Esophagus squamous epithelium (tissue), 5 donors: ENCODE measurements around the gene RAD9B. TPM values are rescaled to one million over a fixed set of nuclear protein-coding genes. Genes with fewer than 3 reads are reported as not detected.
A peak's percentile ranks its signal among the peaks of the same experiment; 100 is the strongest.
"Not testable (repeated sequence)": the region's sequence is repeated elsewhere in the genome, so short reads cannot be mapped to it uniquely, and the experiment has no call there.

Source experiments
- DNase-seq: peaks from one replicate; lab custom pipeline; 2025; lab: John Stamatoyannopoulos, UW
- H3K27ac ChIP-seq, 4 donors: fragments of 200-600 bp; sonication (generic); one replicate each; pipeline ENCODE4 v1.5.1; 2016 to 2019; ENCODE audit warnings: mild to moderate bottlenecking in 1 of 4
- H3K27me3 ChIP-seq, 4 donors: fragments of 200-600 bp; sonication (generic); 1 replicate in 3 of 4; 2 replicates in 1 of 4; pipeline versions ENCODE4 v1.5.1 to v1.6.0; 2017 to 2021; ENCODE audit warnings: antibody characterized with exemption in 1 of 4
- H3K36me3 ChIP-seq, 3 donors: fragments of 200-600 bp; sonication (generic); one replicate each; pipeline ENCODE4 v1.5.1; 2016 to 2019
- H3K4me1 ChIP-seq, 3 donors: fragments of 200-600 bp; sonication (generic); one replicate each; pipeline ENCODE4 v1.5.1; 2017 to 2019
- H3K4me3 ChIP-seq, 4 donors: fragments of 200-600 bp; sonication (generic); 1 replicate in 3 of 4; 2 replicates in 1 of 4; pipeline ENCODE4 v1.5.1; 2016 to 2019; ENCODE audit warnings: mild to moderate bottlenecking in 2 of 4, moderate library complexity in 1 of 4
- H3K9me3 ChIP-seq, 3 donors: fragments of 200-600 bp; sonication (generic); one replicate each; pipeline ENCODE4 v1.5.1; 2016 to 2019
- POLR2A ChIP-seq, 4 donors: fragments of 450-650 bp; IDR thresholded peaks; one replicate each; pipeline ENCODE4 v1.6.1; 2017; ENCODE audit warnings: antibody characterized with exemption in 4 of 4, mild to moderate bottlenecking in 4 of 4, moderate library complexity in 3 of 4
- WGBS, 2 donors: methylation state at CpG; one replicate each; pipeline ENCODE4 v1.1.5; 2018; 5-methylcytosine and 5-hydroxymethylcytosine counted together
- intact Hi-C: fragments of 100-400 bp; cut with DNase I; formaldehyde crosslinking; loops from one replicate; pipeline ENCODE4 v1.15.0; 2022
- total RNA-seq, 4 donors: library from RNA; depleted of rRNA; stranded (reverse); fragments of >200 nt; gene quantifications; one replicate each; pipeline ENCODE4 v1.1.0, GENCODE V29; 2016
- TF ChIP-seq, protein P1 (sequence below), 6 experiments: fragments of 450-650 bp in 4 of 6; fragments of 200-600 bp in 2 of 6; sonication (generic) in 2 of 6; IDR thresholded peaks; one replicate each; pipeline ENCODE4 v1.5.1; 2016 to 2019; ENCODE audit warnings: antibody characterized with exemption in 6 of 6, mild to moderate bottlenecking in 4 of 6, moderate library complexity in 4 of 6
- donor health status: DM: yes; HTN: yes; CAD: no.

The RAD9B gene
- total RNA-seq, 4 donors from 2014 or later, result 0.23 to 0.76 (median 0.40) TPM; not detected in 1

DNA sequence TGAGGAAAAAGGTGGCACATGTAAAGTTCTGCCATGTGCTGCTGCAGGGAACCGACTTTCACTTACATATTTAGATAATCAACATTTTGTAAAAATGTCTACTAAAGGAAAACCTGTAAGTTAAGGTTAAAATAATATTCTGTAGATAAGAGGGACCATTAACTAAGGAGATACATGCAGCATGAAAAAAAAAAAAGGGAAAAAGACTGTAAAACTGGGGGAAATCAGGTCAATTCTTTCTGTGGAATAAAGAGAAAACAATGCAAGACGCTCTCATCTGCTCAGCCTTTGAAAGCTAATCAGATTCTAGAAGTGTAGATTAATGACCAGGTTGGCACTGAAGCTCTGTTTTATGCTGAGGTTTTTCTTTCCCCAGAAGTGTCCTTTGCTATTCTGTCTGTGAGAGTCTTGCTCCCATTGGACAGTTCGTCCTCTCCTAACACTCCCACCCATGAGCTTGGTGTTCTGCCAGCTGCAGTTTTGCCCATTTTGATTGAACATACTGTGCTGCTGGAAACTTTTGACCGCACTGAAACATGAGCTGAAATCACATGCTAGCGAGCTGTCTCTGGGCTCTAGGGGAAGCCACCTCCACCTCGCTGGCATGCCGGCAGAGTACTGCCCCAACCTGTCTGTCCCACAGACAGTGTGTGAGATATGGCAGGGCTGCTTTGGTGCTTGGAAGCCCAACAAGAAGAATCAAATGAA is 41.3 kb downstream of the RAD9B start:
- WGBS, 2 donors, result 15 to 27% methylated on average over 4 to 7 of the region's 7 CpGs

DNA sequence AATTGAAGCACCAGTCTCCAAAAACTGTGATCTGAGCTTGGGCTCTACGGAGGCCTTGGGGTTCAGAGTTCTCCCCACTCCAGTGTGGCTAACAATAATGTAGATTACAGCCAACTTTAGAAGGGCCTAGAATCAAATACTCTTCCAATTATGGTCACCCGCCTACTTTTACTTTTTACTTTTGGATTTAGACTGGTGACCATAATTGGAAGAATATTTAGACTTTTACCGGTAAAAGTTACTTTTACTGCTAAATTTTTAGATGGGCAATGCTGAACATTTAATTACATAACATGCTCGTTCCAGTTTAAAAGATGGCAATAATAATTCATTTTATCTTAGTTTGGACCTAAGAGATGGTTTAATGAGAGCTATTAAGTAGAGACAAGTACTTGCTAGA is 41.8 kb downstream of the RAD9B start:
- Histone ChIP-seq H3K9me3 (no peaks in the 10 kb centered on the region), H3K27me3 (no peaks in the 10 kb centered on the region), H3K4me3 (peak overlapping the region in 1 of 4 donors; percentile 12), H3K36me3 (peaks cover 0 to 24% (median 0%) of the 10 kb centered on the region in 3 donors), H3K27ac (peak overlapping the region; percentile 77 to 91 (median 89)), H3K4me1 (peaks cover 44 to 94% (median 58%) of the 10 kb centered on the region in 3 donors)
- DNase-seq, result no peak
- intact Hi-C loops, result no loop called here
- TF ChIP-seq POLR2A (IDR thresholded peaks at IDR 0.05), result no peak
- TF ChIP-seq, protein P1, sequence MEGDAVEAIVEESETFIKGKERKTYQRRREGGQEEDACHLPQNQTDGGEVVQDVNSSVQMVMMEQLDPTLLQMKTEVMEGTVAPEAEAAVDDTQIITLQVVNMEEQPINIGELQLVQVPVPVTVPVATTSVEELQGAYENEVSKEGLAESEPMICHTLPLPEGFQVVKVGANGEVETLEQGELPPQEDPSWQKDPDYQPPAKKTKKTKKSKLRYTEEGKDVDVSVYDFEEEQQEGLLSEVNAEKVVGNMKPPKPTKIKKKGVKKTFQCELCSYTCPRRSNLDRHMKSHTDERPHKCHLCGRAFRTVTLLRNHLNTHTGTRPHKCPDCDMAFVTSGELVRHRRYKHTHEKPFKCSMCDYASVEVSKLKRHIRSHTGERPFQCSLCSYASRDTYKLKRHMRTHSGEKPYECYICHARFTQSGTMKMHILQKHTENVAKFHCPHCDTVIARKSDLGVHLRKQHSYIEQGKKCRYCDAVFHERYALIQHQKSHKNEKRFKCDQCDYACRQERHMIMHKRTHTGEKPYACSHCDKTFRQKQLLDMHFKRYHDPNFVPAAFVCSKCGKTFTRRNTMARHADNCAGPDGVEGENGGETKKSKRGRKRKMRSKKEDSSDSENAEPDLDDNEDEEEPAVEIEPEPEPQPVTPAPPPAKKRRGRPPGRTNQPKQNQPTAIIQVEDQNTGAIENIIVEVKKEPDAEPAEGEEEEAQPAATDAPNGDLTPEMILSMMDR (IDR thresholded peaks at IDR 0.05), result no peak
- WGBS, 2 donors, result 46 to 53% methylated on average over 4 of the region's 4 CpGs

More for the DNA sequence above, 41.3 kb downstream of the RAD9B start:
- Histone ChIP-seq H3K27me3 (no peaks in the 10 kb centered on the region), H3K36me3 (peaks cover 0 to 24% (median 0%) of the 10 kb centered on the region in 3 donors), H3K27ac (peak overlapping the region; percentile 77 to 91 (median 89)), H3K4me1 (peaks cover 47 to 94% (median 59%) of the 10 kb centered on the region in 3 donors), H3K4me3 (peak overlapping the region in 3 of 4 donors; percentile 3 to 12 (median 8)), H3K9me3 (no peaks in the 10 kb centered on the region)
- intact Hi-C loops, result no loop called here
- peak; percentile 28 for DNase-seq
- TF ChIP-seq, protein P1 (IDR thresholded peaks at IDR 0.05), result no peak
- TF ChIP-seq POLR2A (IDR thresholded peaks at IDR 0.05), result no peak

DNA sequence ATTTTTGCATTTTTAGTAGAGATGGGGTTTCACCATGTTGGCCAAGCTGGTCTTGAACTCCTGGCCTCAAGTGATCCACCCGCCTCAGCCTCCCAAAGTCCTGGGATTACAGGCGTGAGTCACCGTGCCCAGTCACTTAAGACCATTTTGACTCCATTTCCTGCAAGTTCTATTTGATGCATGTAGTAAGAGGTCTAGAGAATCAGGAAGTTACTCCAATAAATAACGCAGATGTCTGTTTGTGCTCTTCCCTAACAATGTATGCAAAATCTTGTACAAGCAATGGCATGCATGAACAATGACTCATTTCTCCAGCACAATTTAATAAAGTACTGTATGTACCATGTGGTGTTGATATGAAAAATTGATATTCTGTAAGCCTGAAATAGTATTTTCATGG is 43.1 kb downstream of the RAD9B start:
- WGBS, 2 donors, result 34 to 67% methylated on average over 4 of the region's 4 CpGs
- DNase-seq, H3K4me3 ChIP-seq, intact Hi-C loops, H3K9me3 ChIP-seq, H3K27me3 ChIP-seq: not testable (repeated sequence)
- H3K4me1 ChIP-seq, result peaks cover 44 to 93% (median 60%) of the 10 kb centered on the region in 3 donors
- peak overlapping the region; percentile 77 to 91 (median 89) for H3K27ac ChIP-seq
- H3K36me3 ChIP-seq, result peaks cover 0 to 31% (median 0%) of the 10 kb centered on the region in 3 donors

DNA sequence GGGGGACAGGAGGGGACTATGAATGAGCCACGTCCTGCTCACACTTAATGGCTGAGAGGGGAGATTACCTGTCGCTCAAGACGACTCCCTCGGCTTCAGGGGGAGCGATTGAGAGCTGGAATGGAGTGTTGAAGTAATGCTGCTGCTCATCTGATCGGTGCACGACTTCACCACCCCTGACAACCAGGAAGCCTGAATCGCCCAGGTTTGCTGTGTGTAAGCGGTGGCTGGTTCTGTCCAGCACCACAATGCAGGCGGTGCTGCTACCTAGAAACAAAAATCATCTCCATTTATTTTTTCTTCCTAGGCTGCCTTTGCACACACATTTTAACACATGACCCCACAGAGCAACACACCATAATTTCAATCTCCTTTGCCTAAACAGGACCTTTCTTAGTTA is 43.7 kb downstream of the RAD9B start:
- TF ChIP-seq, protein P1 (IDR thresholded peaks at IDR 0.05), result no peak
- TF ChIP-seq POLR2A (IDR thresholded peaks at IDR 0.05), result no peak
- peak overlapping the region; percentile 76 to 91 (median 89) for H3K27ac ChIP-seq
- WGBS, 2 donors, result 51 to 60% methylated on average over 10 of the region's 10 CpGs
- H3K36me3 ChIP-seq, result peaks cover 0 to 36% (median 0%) of the 10 kb centered on the region in 3 donors
- intact Hi-C loops, result no loop called here
- peaks cover 44 to 91% (median 60%) of the 10 kb centered on the region in 3 donors for H3K4me1 ChIP-seq
- DNase-seq, result no peak
- H3K27me3 ChIP-seq, result no peaks in the 10 kb centered on the region
- H3K9me3 ChIP-seq, result no peaks in the 10 kb centered on the region
- H3K4me3 ChIP-seq, result no peak overlapping the region

DNA sequence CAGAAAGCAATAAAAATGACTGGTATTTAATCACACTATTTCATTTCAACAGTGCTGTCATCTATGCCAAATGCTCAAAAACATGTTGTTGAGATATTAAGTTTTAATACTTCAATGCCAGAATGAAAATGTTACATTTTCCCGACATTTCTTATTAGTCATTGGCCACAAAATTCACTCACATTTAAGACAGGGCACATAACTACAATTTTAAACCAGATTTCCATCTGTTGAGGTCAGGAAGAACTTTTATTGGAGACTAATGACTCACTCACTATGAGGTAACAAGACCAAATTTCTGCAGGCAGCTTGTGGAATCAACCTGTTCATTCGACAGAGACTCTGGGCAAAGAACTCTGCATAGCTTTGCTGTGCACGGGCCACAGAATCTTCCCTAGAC is 44.2 kb downstream of the RAD9B start:
- no peaks in the 10 kb centered on the region for H3K27me3 ChIP-seq
- no peak for DNase-seq
- H3K9me3 ChIP-seq, result no peaks in the 10 kb centered on the region
- TF ChIP-seq POLR2A (IDR thresholded peaks at IDR 0.05), result no peak
- TF ChIP-seq, protein P1 (IDR thresholded peaks at IDR 0.05), result no peak
- H3K36me3 ChIP-seq, result peaks cover 0 to 42% (median 0%) of the 10 kb centered on the region in 3 donors
- intact Hi-C loops, result no loop called here
- H3K4me1 ChIP-seq, result peaks cover 44 to 89% (median 60%) of the 10 kb centered on the region in 3 donors
- 40 to 45% methylated on average over 3 of the region's 3 CpGs for WGBS, 2 donors
- H3K27ac ChIP-seq, result peak overlapping the region; percentile 76 to 91 (median 89)
- no peak overlapping the region for H3K4me3 ChIP-seq
